Measurements from ENCODE around the gene SPEG.

SPEG gene

GRCh38 chr2:219542931-219543595 lies 108.4 kb downstream of the SPEG start:
- TF ChIP-seq, protein P1, sequence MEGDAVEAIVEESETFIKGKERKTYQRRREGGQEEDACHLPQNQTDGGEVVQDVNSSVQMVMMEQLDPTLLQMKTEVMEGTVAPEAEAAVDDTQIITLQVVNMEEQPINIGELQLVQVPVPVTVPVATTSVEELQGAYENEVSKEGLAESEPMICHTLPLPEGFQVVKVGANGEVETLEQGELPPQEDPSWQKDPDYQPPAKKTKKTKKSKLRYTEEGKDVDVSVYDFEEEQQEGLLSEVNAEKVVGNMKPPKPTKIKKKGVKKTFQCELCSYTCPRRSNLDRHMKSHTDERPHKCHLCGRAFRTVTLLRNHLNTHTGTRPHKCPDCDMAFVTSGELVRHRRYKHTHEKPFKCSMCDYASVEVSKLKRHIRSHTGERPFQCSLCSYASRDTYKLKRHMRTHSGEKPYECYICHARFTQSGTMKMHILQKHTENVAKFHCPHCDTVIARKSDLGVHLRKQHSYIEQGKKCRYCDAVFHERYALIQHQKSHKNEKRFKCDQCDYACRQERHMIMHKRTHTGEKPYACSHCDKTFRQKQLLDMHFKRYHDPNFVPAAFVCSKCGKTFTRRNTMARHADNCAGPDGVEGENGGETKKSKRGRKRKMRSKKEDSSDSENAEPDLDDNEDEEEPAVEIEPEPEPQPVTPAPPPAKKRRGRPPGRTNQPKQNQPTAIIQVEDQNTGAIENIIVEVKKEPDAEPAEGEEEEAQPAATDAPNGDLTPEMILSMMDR (IDR thresholded peaks at IDR 0.05; ENCODE audit: insufficient read depth, low read depth, low read length, missing control alignments) = no peak
- H3K4me3 ChIP-seq (ENCODE audit: low read length) = peak overlapping the region; percentile 79
- peak; percentile 69 for DNase-seq (ENCODE audit: low read depth)

GRCh38 chr2:219543596-219544358 lies 109.1 kb downstream of the SPEG start, which contains the start of the genes CHPF and TMEM198:
Gene CHPF (minus strand): TSS chr2:219543809. CDS start chr2:219543538, 271 bp downstream.
Gene TMEM198 (plus strand): TSS chr2:219544028. CDS start chr2:219544728, 700 bp downstream.
- peak within 1 kb of the TSS; percentile 79 for H3K4me3 ChIP-seq (ENCODE audit: low read length)
- TF ChIP-seq, protein P1 (IDR thresholded peaks at IDR 0.05; ENCODE audit: insufficient read depth, low read depth, low read length, missing control alignments) = no peak
- DNase-seq (ENCODE audit: low read depth) = peak; percentile 98

DNA sequence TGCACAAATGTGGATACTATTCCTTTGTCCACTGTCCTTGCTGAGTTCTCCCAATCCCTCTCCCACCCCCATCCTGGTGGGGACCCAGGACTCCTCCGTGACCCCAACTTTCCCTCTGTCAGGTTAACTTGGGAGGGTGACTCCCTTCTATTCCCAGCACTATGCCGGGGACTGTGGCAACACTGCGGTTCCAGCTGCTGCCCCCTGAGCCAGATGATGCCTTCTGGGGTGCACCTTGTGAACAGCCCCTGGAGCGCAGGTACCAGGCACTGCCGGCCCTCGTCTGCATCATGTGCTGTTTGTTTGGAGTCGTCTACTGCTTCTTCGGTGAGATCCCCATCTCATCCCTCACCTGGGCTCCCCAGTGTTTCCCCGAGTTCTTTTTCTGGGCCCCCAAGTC lies 109.9 kb downstream of the SPEG start:
- TF ChIP-seq, protein P1 (IDR thresholded peaks at IDR 0.05; ENCODE audit: insufficient read depth, low read depth, low read length, missing control alignments) = no peak
- no peak for DNase-seq (ENCODE audit: low read depth)
- no peak overlapping the region for H3K4me3 ChIP-seq (ENCODE audit: low read length)

- TF ChIP-seq, protein P1 (IDR thresholded peaks at IDR 0.05; ENCODE audit: insufficient read depth, low read depth, low read length, missing control alignments) = no peak
- no peak overlapping the region for H3K4me3 ChIP-seq (ENCODE audit: low read length)
- DNase-seq (ENCODE audit: low read depth) = no peak
Measured at GRCh38 chr2:219545295-219545942, 110.8 kb downstream of the SPEG start.

DNA sequence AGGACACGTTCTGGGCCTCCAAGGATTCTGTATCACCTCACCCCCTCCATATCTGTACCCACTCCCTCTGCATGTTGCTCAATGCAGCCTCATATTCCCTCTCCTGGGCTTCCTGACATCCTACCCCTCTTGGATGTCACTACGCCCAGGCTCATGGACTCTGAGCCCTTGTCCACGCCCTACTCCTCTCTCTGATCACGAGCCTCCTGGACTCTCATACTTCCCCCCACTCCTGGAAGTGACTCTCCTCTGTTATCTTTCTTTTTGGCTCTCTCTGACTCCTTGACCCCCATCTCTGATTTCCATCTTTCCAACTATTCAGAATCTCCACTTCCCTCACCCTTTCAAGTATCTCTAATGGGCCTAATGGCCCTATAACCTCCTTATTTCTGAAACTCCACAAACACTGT lies 111.3 kb downstream of the SPEG start:
- DNase-seq (ENCODE audit: low read depth) = no peak
- H3K4me3 ChIP-seq (ENCODE audit: low read length) = no peak overlapping the region
- TF ChIP-seq, protein P1 (IDR thresholded peaks at IDR 0.05; ENCODE audit: insufficient read depth, low read depth, low read length, missing control alignments) = no peak

DNA sequence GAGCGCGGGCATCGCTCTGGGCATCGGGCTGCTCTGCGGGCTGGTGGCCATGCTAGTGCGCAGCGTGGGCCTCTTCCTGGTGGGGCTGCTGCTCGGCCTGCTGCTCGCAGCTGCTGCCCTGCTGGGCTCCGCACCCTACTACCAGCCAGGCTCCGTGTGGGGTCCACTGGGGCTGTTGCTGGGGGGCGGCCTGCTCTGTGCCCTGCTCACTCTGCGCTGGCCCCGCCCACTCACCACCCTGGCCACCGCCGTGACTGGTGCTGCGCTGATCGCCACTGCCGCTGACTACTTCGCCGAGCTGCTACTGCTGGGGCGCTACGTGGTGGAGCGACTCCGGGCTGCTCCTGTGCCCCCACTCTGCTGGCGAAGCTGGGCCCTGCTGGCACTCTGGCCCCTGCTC lies 113.0 kb downstream of the SPEG start:
- no peak overlapping the region for H3K4me3 ChIP-seq (ENCODE audit: low read length)
- TF ChIP-seq, protein P1 (IDR thresholded peaks at IDR 0.05; ENCODE audit: insufficient read depth, low read depth, low read length, missing control alignments) = no peak
- DNase-seq (ENCODE audit: low read depth) = no peak
